Peyer's patch (tissue), 4 donors: ENCODE data around the gene LMOD1.

Experiments used
- CTCF ChIP-seq, 6 experiments: fragments of 450-650 bp in 4 of 6; fragments of 200-600 bp in 2 of 6; sonication (generic) in 1 of 6; IDR thresholded peaks; one replicate each; pipeline ENCODE4 v1.5.1; 2017 to 2019; ENCODE audit warnings: antibody characterized with exemption in 6 of 6, mild to moderate bottlenecking in 3 of 6, moderate library complexity in 1 of 6
- POLR2A ChIP-seq, 2 donors: fragments of 450-650 bp; IDR thresholded peaks; one replicate each; pipeline ENCODE4 v1.5.1; 2017; ENCODE audit warnings: antibody characterized with exemption in 2 of 2, mild to moderate bottlenecking in 2 of 2, moderate library complexity in 2 of 2

GRCh38 chr1:201928266-201928665 lies 18.1 kb downstream of the LMOD1 start:
- TF ChIP-seq CTCF (IDR thresholded peaks at IDR 0.05): no peak
- no peak for TF ChIP-seq POLR2A (IDR thresholded peaks at IDR 0.05)
